Measurements from ENCODE around the gene ZNF799. TPM values are rescaled to one million over a fixed set of nuclear protein-coding genes. Genes with fewer than 3 reads are reported as not detected.
A peak's percentile ranks its signal among the peaks of the same experiment; 100 is the strongest.
"Not testable (repeated sequence)": the region's sequence is repeated elsewhere in the genome, so short reads cannot be mapped to it uniquely, and the experiment has no call there.

Gene ZNF799
- total RNA-seq, 1 donor from 2014 or later: 3.1 TPM

- Histone ChIP-seq H3K27me3 (no peaks in the 10 kb centered on the region), H3K4me3 (no peak overlapping the region), H3K9me3 (peaks cover 13 to 56% of the 10 kb centered on the region in 2 donors), H3K36me3 (peaks cover 23 to 51% of the 10 kb centered on the region in 2 donors), H3K4me1 (no peaks in the 10 kb centered on the region), H3K27ac (no peak overlapping the region)
- no peak for DNase-seq (ENCODE audit: low spot score in 2 of 2)
- TF ChIP-seq CTCF (IDR thresholded peaks at IDR 0.05): no peak
- intact Hi-C loops (cut with DNase I): no loop called here
Observed at GRCh38 chr19:12380444-12380737, 20.7 kb downstream of the ZNF799 start.

- Histone ChIP-seq H3K9me3 (peaks cover 13 to 56% of the 10 kb centered on the region in 2 donors), H3K36me3 (peaks cover 23 to 51% of the 10 kb centered on the region in 2 donors)
Observed at GRCh38 chr19:12379732-12380443, 21.2 kb downstream of the ZNF799 start.

GRCh38 chr19:12374026-12374425 lies 27.0 kb downstream of the ZNF799 start:
- no peak for TF ChIP-seq CTCF (IDR thresholded peaks at IDR 0.05)
- H3K9me3 ChIP-seq: peaks cover 0 to 16% of the 10 kb centered on the region in 2 donors
- DNase-seq (ENCODE audit: low spot score in 2 of 2): no peak
- peaks cover 0 to 5% of the 10 kb centered on the region in 2 donors for H3K36me3 ChIP-seq
- no peak overlapping the region for H3K27ac ChIP-seq
- intact Hi-C loops (cut with DNase I): no loop called here
- H3K4me3 ChIP-seq: no peak overlapping the region
- no peaks in the 10 kb centered on the region for H3K4me1 ChIP-seq
- no peaks in the 10 kb centered on the region for H3K27me3 ChIP-seq

More at GRCh38 chr19:12379732-12380443, 21.2 kb downstream of the ZNF799 start:
- no peak overlapping the region for H3K27ac ChIP-seq
- H3K4me1 ChIP-seq: no peaks in the 10 kb centered on the region
- H3K4me3 ChIP-seq: no peak overlapping the region
- TF ChIP-seq CTCF (IDR thresholded peaks at IDR 0.05): no peak
- DNase-seq (ENCODE audit: low spot score in 2 of 2): no peak
- intact Hi-C loops (cut with DNase I): no loop called here
- no peaks in the 10 kb centered on the region for H3K27me3 ChIP-seq

GRCh38 chr19:12365236-12366162 lies 35.6 kb downstream of the ZNF799 start, which contains the start of gene ZNF442:
Gene ZNF442, minus strand, starts transcription at chr19:12365683. Its CDS starts 2,052 bp downstream, at chr19:12363631.
- peak within 1 kb of the TSS; percentile 79 to 91 for H3K4me3 ChIP-seq
- intact Hi-C loops (cut with DNase I): loop anchor here (1.0 to 10.0 kb wide), 5 partner anchors 32 to 301 kb away; partner anchors contain the start of genes ZNF563, ZNF799 and ZNF844
- peaks cover 0 to 3% of the 10 kb centered on the region in 2 donors for H3K4me1 ChIP-seq
- H3K27ac ChIP-seq: peak within 1 kb of the TSS; percentile 90 to 94
- H3K27me3 ChIP-seq: no peaks in the 10 kb centered on the region
- H3K9me3 ChIP-seq: no peaks in the 10 kb centered on the region
- TF ChIP-seq CTCF (IDR thresholded peaks at IDR 0.05): peak; percentile 63 to 75 (median 65)
- peak; percentile 84 to 98 for DNase-seq (ENCODE audit: low spot score in 2 of 2)
- no peaks in the 10 kb centered on the region for H3K36me3 ChIP-seq

- Histone ChIP-seq H3K9me3 (peaks cover 0 to 3% of the 10 kb centered on the region in 2 donors), H3K36me3 (no peaks in the 10 kb centered on the region), H3K4me3 (peak overlapping the region; percentile 79 to 91), H3K27me3 (no peaks in the 10 kb centered on the region), H3K4me1 (peaks cover 0 to 3% of the 10 kb centered on the region in 2 donors), H3K27ac (peak overlapping the region; percentile 90 to 94)
- intact Hi-C loops (cut with DNase I): loop anchor here (1.0 to 10.0 kb wide), 4 partner anchors 31 to 300 kb away; partner anchors contain the start of genes ZNF563, ZNF799 and ZNF844
- peak in 1 of 2 donors; percentile 67 for DNase-seq (ENCODE audit: low spot score in 2 of 2)
- no peak for TF ChIP-seq CTCF (IDR thresholded peaks at IDR 0.05)
Observed at GRCh38 chr19:12364391-12365235, 36.5 kb downstream of the ZNF799 start.

GRCh38 chr19:12362236-12362635 lies 38.8 kb downstream of the ZNF799 start:
- peaks cover 2 to 23% of the 10 kb centered on the region in 2 donors for H3K9me3 ChIP-seq
- H3K36me3 ChIP-seq; H3K27me3 ChIP-seq; H3K27ac ChIP-seq; H3K4me1 ChIP-seq; DNase-seq (ENCODE audit: low spot score in 2 of 2); H3K4me3 ChIP-seq: not testable (repeated sequence)
- intact Hi-C loops (cut with DNase I): loop anchor here (10.0 kb wide), 1 partner anchor 297 kb away; the partner anchor contains the start of gene ZNF844
